OCI-M1 (cell line): ENCODE measurements around the gene KLF6.

ENCODE experiments used
- DNase-seq: peaks from one replicate; lab custom pipeline; 2025; lab: John Stamatoyannopoulos, UW

KLF6 gene

GRCh38 chr10:3728563-3728962 lies 56.4 kb downstream of the KLF6 start:
- DNase-seq, result no peak

DNA sequence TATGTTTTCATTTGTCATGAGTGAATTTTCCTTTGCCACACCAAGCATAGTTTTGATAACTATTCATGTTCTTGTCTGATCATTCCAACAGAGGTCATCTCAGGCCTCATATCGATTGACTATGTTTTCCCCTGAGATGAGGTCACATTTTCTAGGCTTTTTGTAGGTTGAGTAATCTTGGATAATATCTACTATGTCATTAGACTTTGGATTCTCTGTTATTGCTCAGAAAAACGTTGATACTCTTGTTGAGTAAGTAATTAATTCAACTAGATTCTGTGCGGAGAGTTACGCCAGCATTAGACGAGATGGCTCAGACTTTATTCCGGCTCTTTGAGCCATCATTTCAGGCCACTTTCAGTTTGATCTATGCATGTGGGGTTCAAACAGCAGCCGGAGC lies 57.7 kb downstream of the KLF6 start:
- DNase-seq, result no peak
